ENCODE measurements around the gene CREB3.

The CREB3 gene, protein sequence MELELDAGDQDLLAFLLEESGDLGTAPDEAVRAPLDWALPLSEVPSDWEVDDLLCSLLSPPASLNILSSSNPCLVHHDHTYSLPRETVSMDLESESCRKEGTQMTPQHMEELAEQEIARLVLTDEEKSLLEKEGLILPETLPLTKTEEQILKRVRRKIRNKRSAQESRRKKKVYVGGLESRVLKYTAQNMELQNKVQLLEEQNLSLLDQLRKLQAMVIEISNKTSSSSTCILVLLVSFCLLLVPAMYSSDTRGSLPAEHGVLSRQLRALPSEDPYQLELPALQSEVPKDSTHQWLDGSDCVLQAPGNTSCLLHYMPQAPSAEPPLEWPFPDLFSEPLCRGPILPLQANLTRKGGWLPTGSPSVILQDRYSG

GRCh38 chr9:35732185-35732799, at the start of gene CREB3, which contains the start of gene TLN1:
Gene CREB3, plus strand, starts transcription at chr9:35732666. Its CDS starts 107 bp downstream, at chr9:35732773.
Gene TLN1, minus strand, starts transcription at chr9:35732195. Its CDS starts 6,501 bp downstream, at chr9:35725694.
- DNase-seq: peak; percentile 94

- DNase-seq: no peak
Observed at GRCh38 chr9:35683323-35683722, 49.1 kb upstream of the CREB3 start.

- DNase-seq: no peak
Observed at GRCh38 chr9:35684921-35685320, 47.5 kb upstream of the CREB3 start.

DNA sequence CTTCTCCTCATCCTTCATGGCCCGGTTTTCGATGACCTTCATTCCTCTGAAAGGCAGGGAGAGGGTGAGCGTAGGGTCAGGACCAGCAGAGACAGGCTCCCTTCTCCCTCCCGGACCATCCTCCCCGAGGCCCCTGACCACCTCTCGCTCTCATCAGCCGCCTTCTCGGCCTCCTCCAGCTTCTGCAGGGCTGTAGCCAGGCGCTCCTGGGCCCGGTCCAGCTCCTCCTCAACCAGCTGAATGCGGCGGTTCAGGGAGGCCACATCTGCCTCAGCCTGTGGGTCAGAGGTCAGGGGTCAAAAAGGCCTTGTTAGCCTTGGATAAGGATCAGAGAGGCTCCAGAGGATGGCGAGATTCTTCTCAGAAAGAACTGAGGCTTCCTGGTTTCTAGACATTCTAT, 47.0 kb upstream of the CREB3 start:
- no peak for DNase-seq

DNA sequence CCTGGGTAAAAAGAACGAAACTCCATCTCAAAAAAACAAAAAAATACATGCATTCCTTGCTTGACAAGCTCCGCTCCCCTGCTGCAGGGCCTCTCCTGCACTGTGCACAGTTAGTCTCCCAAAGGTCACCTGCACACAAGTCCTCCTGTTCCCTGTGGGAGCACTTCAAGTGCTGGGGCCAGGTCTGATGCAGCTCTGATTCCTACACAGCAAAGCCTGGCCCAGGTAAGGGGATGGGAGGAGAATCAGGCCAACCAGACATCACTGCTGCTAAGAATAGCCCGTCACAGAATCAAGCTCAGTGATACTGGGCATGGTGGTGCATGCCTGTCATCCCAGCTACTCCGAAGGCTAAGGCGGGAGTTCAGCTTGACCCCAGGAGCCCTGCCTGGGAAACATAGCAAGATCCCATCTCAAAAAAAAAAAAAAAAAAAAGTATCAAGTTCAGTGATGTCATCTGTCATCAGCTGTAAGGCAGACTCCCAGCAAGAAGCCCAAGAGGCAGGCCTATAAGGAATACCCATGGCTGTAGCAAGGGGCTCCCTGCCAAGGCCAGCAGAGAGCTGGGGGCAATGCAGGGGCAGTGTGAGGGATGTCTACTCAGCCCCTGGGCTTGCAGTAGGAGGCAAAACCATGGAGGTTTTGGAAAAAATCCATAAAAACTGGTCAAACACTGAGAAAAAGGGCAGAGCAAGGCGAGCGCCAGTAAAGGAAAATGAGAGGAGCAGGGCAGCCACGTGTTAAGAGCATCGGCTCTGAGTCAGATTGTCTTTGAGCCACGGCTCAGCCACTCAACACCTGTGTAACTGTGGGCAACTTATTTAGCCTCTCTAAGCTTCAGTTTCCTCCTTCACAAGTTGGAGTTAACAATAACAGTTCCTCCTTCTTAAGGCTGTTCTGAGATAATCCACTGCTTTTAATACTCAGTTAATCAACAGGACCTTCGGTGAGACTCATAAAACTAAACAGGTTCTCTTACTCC, 46.0 kb upstream of the CREB3 start:
- no peak for DNase-seq

DNA sequence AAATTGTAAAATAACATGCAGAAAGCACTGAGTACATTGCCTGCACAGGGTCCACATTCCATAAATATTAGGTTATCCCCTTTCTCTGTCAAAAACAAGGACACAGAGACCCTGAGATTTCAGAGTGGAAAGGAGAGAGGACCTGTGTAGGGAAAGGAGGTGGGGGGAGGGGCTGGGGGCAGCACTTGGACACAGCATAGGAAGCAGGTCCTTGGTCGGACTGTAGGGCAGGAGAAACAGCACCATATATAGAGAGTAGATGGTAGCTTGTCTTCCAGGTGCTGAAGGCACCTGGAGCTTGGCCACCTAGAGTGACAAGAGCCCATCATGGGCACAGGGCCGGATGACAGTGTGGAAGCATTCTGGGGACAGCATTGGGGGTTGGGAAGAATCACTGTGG, 45.2 kb upstream of the CREB3 start:
- DNase-seq: no peak

GRCh38 chr9:35687972-35688557, 44.4 kb upstream of the CREB3 start:
- DNase-seq: no peak

DNA sequence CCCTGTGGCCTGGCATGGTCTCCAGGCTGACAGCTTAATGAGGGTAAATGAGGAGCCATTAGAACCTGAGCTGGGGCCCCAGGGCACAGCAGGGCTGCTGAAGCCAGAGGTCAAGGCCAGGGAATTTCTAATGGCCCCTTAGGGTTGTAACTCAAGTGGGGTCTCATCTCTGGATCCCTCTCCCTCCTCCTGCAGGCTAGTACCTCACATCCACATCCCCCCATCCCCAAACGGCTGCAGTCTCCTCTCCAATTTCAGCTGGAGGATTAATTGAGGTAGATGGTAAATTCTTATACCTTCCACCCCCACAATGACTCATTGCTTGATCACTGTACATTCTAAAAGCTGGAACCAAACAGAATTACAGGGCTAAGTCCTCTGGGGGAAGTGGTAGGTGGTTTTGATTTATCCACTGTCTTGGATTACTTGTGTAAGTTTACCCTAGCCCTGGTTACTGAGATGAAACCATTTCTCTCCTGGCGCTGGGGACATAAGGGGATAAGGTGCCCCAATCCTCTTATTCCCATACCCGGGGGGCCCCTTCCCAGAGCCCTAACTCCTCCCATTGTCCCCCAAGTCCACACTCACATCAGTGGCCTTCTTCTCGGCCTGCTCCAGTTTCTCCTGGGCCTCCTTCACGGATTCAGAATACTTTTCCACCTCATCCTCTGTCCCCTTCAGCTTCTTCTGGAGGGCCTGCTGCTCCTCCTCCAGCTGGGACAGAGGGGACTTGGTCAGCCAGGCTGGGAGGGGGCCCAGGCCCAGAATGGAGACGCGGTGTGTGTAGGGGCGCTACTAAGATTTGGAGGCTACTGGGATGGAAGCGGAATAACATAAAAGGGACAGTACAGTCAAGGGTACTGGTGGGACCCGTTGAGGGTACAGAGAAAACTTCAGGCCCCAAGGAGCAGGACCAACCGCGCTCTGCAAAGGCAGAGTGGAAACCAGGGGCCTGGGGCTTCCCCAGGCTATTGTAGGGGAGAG, 43.6 kb upstream of the CREB3 start:
- DNase-seq: no peak

- no peak for DNase-seq
Observed at GRCh38 chr9:35689542-35690293, 42.7 kb upstream of the CREB3 start, which contains the start of gene TPM2. Gene TPM2, minus strand, starts transcription at chr9:35689925. Its CDS starts 108 bp downstream, at chr9:35689817.

- no peak for DNase-seq
Observed at GRCh38 chr9:35690294-35690613, 42.2 kb upstream of the CREB3 start.

- peak; percentile 38 for DNase-seq
Observed at GRCh38 chr9:35690614-35691333, 41.7 kb upstream of the CREB3 start.

- no peak for DNase-seq
Observed at GRCh38 chr9:35691334-35691650, 41.2 kb upstream of the CREB3 start.

- no peak for DNase-seq
Observed at GRCh38 chr9:35691757-35692301, 40.6 kb upstream of the CREB3 start.

GRCh38 chr9:35695943-35696401, 36.5 kb upstream of the CREB3 start:
- DNase-seq: no peak

GRCh38 chr9:35696520-35697215, 35.8 kb upstream of the CREB3 start:
- peak; percentile 47 for DNase-seq

DNA sequence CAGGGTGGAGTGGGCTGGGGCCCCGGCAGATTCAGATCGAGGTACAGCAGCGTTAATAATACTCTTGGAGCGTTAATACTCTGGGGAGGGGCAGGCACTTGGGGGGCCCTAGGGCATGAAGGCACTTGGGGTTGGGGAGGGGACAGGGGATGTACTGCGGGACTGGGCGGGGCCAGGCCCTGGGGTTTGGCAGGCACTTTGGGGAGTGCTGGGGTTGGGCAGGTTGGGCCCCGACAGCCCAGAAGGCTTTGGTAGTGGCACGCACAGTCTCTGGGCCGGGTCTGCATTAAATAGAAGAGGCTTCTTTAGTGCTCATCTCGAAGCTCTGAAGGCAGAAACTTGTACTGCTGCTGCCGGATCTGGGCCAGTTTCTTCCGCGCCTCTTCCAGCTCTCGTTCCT, 35.0 kb upstream of the CREB3 start:
- DNase-seq: no peak

- no peak for DNase-seq
Observed at GRCh38 chr9:35698231-35698630, 34.2 kb upstream of the CREB3 start.

- no peak for DNase-seq
Observed at GRCh38 chr9:35700031-35700430, 32.4 kb upstream of the CREB3 start.

DNA sequence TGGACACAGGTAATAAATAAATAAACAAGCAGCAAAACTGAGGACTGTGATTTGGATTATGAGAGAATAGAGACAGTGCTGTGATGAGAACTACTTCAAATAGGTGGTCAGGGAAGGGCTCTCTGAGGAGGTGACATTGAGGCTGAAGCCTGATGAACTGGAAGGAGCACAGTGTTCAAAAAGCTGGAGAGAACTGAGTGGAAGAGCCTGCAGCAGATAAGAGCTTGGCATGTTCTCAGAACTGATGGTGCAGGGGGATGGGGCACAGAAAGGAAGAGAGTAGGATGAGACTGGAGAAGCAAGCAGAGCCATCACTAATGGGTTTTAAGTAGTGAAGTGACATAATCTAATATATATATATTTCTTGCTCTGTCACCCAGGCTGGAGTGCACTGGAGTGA, 31.5 kb upstream of the CREB3 start:
- DNase-seq: no peak
